A673 (cell line): ENCODE results near the gene DGKZ. TPM values are rescaled to one million over a fixed set of nuclear protein-coding genes. Genes with fewer than 3 reads are reported as not detected.

Source experiments
- BruUV-seq: library from RNA; stranded (reverse); fragments of 400-500 nt; replicated peaks from 2 replicates; lab custom pipeline; 2021; lab: Mats Ljungman, UMichigan
- CTCF ChIA-PET: fragments of 300-600 bp; sonication (Branson Sonifier 250); formaldehyde crosslinking; loops from one replicate; lab custom pipeline; 2022; ENCODE audit warnings: antibody characterized with exemption; lab: Charles Lee
- POLR2A ChIA-PET: fragments of 300-600 bp; sonication (Branson Sonifier 250); formaldehyde crosslinking; loops from one replicate; lab custom pipeline; 2022; ENCODE audit warnings: antibody characterized with exemption; ENCODE audit not compliant: low non-redundant PET; lab: Charles Lee
- DNase-seq: peaks from one replicate; pipeline ENCODE4 v3.0.0-alpha.2; 2015; ENCODE audit warnings: low spot score
- H3K27ac ChIP-seq: fragments of 200-600 bp; sonication (generic); 2 replicates; pipeline ENCODE4 v1.5.1; 2016; ENCODE audit warnings: mixed run types, low read depth, mild to moderate bottlenecking, mixed read lengths, antibody characterized with exemption, low read length; ENCODE audit not compliant: poor library complexity, severe bottlenecking
- H3K27me3 ChIP-seq: fragments of 200-600 bp; sonication (generic); replicated peaks from 2 replicates; pipeline ENCODE4 v1.6.1; 2017; ENCODE audit warnings: mixed run types, low read depth, mild to moderate bottlenecking, mixed read lengths, antibody characterized with exemption, low read length; ENCODE audit not compliant: insufficient read depth, poor library complexity
- H3K36me3 ChIP-seq: fragments of 200-600 bp; sonication (generic); 2 replicates; pipeline ENCODE4 v1.6.1; 2016; ENCODE audit warnings: mixed run types, mild to moderate bottlenecking, mixed read lengths, antibody characterized with exemption, low read length; ENCODE audit not compliant: insufficient read depth, poor library complexity, severe bottlenecking
- H3K4me1 ChIP-seq: fragments of 200-600 bp; sonication (generic); 2 replicates; pipeline ENCODE4 v1.6.1; 2017; ENCODE audit warnings: mixed run types, mild to moderate bottlenecking, mixed read lengths, antibody characterized with exemption, low read length; ENCODE audit not compliant: insufficient read depth, poor library complexity, severe bottlenecking
- H3K4me3 ChIP-seq: fragments of 200-600 bp; sonication (generic); 2 replicates; pipeline ENCODE4 v1.5.1; 2016; ENCODE audit warnings: low read depth, mixed run types, mild to moderate bottlenecking, mixed read lengths, low read length; ENCODE audit not compliant: poor library complexity, severe bottlenecking
- H3K9me3 ChIP-seq: fragments of 200-600 bp; sonication (generic); 2 replicates; pipeline ENCODE4 v1.6.1; 2016; ENCODE audit warnings: mixed run types, low read depth, mild to moderate bottlenecking, mixed read lengths, antibody characterized with exemption, low read length; ENCODE audit not compliant: poor library complexity, severe bottlenecking
- CTCF ChIP-seq: fragments of 300-800, 200-600 bp; sonication (generic); conservative IDR thresholded peaks from 2 replicates; pipeline ENCODE4 v1.5.1; 2017; ENCODE audit warnings: low read depth, mild to moderate bottlenecking, antibody characterized with exemption, low read length, moderate library complexity, mixed read lengths
- EZH2 ChIP-seq: fragments of 200-600 bp; sonication (generic); IDR thresholded peaks from 2 replicates; pipeline ENCODE4 v1.6.1; 2017; ENCODE audit warnings: borderline replicate concordance, low read depth, mild to moderate bottlenecking, mixed read lengths, antibody characterized with exemption, low read length; ENCODE audit not compliant: poor library complexity, severe bottlenecking
- intact Hi-C: fragments of 100-400 bp; cut with micrococcal nuclease; formaldehyde crosslinking; loops from one replicate; pipeline ENCODE4 v1.10.0; 2022; ENCODE audit not compliant: unreplicated experiment
- total RNA-seq: library from RNA; stranded (reverse); gene quantifications from 2 replicates; pipeline ENCODE4 v1.2.3, GENCODE V29; 2021

DGKZ gene
- total RNA-seq, 1 experiment from 2014 or later = 145 TPM

DNA sequence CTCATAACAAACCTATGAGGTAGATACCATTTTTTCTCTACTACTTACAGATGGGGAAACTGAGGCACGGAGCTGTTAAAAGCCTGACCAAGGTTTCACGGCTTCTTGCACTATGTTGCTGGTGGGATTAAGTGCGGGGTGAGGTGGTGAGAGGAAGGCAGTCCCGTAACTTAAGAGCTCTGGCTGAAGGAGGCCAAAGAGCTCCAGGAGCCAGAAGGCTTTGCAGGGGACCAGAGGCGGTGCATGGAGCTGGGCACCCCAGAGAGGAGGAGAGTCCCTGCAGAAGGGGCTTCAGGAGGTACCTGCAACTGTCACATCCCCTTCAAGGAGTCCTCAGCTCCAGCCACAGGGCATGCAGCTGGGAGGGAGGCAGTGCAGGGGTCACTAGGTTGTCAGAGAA is 40.2 kb downstream of the DGKZ start:
- BruUV-seq = no TSS peak
- TF ChIP-seq EZH2 = no peak
- TF ChIP-seq CTCF = no peak
- no peaks in the 10 kb centered on the region for H3K9me3 ChIP-seq
- ChIA-PET POLR2A (no interaction called here), CTCF (interaction anchor here (0.5 to 1.6 kb wide), 4 partner anchors 20 to 102 kb away, joined by 3 to 8 read pairs (median 4); no protein-coding TSS in a partner anchor)
- H3K27ac ChIP-seq = no peak overlapping the region
- peaks cover 3% of the 10 kb centered on the region for H3K36me3 ChIP-seq
- H3K4me1 ChIP-seq = peaks cover 40% of the 10 kb centered on the region
- no peak for DNase-seq
- no peak overlapping the region for H3K4me3 ChIP-seq
- H3K27me3 ChIP-seq = peaks cover 49% of the 10 kb centered on the region
- intact Hi-C loops = loop anchor here (10.0 kb wide), 3 partner anchors 337 to 967 kb away; partner anchors contain the start of gene MYBPC3

DNA sequence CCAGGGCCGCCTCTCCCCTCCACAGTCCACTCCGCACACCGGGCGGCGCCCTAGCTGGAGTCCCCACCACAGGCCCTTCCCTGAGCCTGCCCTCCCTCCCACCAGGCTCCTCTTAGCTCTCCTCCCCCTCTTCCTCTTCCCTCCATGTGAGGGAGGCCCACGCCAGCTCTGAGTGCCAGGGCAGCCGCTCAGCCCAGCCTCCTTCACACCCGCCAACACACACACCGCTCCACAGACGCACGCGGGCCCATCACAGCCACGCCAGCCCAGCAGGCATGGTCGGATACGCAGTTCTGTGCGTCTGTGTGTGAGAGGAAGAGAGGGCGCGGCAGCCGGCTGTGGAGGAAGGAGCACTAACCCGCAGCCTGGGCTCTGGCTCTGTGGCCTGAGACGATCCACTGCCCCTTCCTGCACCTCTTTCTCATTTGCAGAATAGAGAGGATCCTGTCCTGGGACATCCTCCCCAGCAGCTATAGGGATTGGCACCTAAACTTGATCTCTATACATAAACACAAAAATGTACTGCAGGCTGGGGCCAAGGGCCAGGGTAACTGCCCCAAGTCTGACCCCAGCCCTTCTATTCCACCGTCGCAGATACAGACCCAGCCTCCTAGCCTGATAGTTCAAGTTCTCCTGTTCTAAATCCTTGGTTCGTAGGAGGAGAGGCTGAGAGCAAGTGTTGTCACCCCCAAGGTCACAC is 40.8 kb downstream of the DGKZ start:
- intact Hi-C loops = loop anchor here (2.0 to 10.0 kb wide), 5 partner anchors 141 to 967 kb away; partner anchors contain the start of gene MYBPC3
- no TSS peak for BruUV-seq
- H3K27me3 ChIP-seq = peaks cover 49% of the 10 kb centered on the region
- no peak for TF ChIP-seq CTCF
- no peak for TF ChIP-seq EZH2
- H3K4me3 ChIP-seq = no peak overlapping the region
- POLR2A ChIA-PET = no interaction called here
- DNase-seq = peak; percentile 54
- peaks cover 40% of the 10 kb centered on the region for H3K4me1 ChIP-seq
- H3K27ac ChIP-seq = no peak overlapping the region
- CTCF ChIA-PET = interaction anchor here (0.5 to 1.9 kb wide), 12 partner anchors 23 to 382 kb away, joined by 3 to 16 read pairs (median 4); partner anchors contain the start of gene AMBRA1
- H3K9me3 ChIP-seq = no peaks in the 10 kb centered on the region
- peaks cover 3% of the 10 kb centered on the region for H3K36me3 ChIP-seq

DNA sequence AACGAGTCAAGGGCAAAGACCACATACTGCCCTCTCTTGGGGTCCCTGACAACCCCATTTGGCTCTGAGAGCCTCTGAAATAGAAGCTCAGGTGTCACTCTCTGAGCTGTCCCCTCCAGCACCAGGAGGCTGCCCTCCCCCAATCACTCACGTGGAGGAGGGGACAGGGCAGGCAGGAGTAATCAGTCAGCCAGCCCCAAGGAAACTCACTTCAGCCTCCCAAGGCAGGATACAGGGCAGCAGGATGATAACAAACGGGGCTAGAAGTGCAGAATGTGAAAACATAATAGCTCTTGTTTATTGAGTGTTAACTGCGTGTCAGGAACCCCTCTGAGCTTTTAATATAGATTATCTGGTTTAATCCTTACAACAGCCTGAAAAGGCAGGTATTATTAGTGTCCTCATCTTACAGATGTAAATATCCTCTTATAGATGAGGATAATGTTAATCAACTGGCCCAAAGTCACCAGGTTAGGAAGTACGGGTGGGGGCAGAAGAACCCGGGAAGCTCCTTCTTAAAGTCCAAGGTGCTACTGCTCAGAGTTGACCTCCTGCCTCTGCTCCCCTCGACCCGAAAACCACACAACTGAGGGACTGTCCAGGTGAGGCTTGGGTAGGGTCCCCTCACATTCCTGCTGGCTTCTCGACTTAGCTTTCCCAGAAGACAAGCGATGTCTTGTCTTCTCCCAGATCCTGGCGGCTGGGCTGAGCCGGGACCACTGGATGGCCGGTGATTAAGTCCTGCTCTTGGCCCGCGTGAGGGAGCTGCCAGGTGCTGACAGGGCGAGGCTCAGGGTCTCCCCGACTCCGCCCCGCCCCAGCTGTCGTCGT is 41.6 kb downstream of the DGKZ start:
- POLR2A ChIA-PET = interaction anchor here (0.5 kb wide), 1 partner anchor 795 kb away, joined by 6 read pairs; no protein-coding TSS in a partner anchor

More for the DNA sequence above, 41.6 kb downstream of the DGKZ start:
- H3K36me3 ChIP-seq = no peaks in the 10 kb centered on the region
- TF ChIP-seq EZH2 (peak; percentile 78), CTCF (no peak)
- H3K9me3 ChIP-seq = no peaks in the 10 kb centered on the region
- CTCF ChIA-PET = interaction anchor here (0.5 to 1.9 kb wide), 14 partner anchors 21 to 382 kb away, joined by 3 to 16 read pairs (median 4); partner anchors contain the start of genes AMBRA1 and ZNF408
- DNase-seq = no peak
- peaks cover 39% of the 10 kb centered on the region for H3K4me1 ChIP-seq
- H3K27me3 ChIP-seq = peaks cover 49% of the 10 kb centered on the region
- peak overlapping the region; percentile 51 for H3K4me3 ChIP-seq
- no TSS peak for BruUV-seq
- H3K27ac ChIP-seq = no peak overlapping the region
- intact Hi-C loops = loop anchor here (1.0 to 10.0 kb wide), 6 partner anchors 140 to 966 kb away; partner anchors contain the start of gene MYBPC3
